Neuronal stem cell (in vitro differentiated cells): ENCODE results near the gene ADCY9. TPM values are rescaled to one million over a fixed set of nuclear protein-coding genes. Genes with fewer than 3 reads are reported as not detected.

Experiments
- DNase-seq: peaks from one replicate; pipeline ENCODE4 v3.0.0-alpha.2; 2013; ENCODE audit warnings: low spot score
- H2AFZ ChIP-seq: one replicate; pipeline ENCODE4 v1.6.1; 2013; ENCODE audit warnings: mild to moderate bottlenecking, low read length, inconsistent platforms
- H2AK5ac ChIP-seq: 2 replicates; pipeline ENCODE4 v1.6.1; 2013; ENCODE audit warnings: low read depth, mild to moderate bottlenecking, inconsistent platforms, low read length, moderate library complexity, mixed read lengths
- H2BK120ac ChIP-seq: 2 replicates; pipeline ENCODE4 v1.6.1; 2013; ENCODE audit warnings: low read depth, mild to moderate bottlenecking, inconsistent platforms, low read length, moderate library complexity, mixed read lengths
- H2BK12ac ChIP-seq: one replicate; pipeline ENCODE4 v1.6.1; 2013; ENCODE audit warnings: low read length, inconsistent platforms
- H2BK15ac ChIP-seq: 2 replicates; pipeline ENCODE4 v1.6.1; 2013; ENCODE audit warnings: mild to moderate bottlenecking, low read length, inconsistent platforms, mixed read lengths
- H2BK5ac ChIP-seq: one replicate; pipeline ENCODE4 v1.6.1; 2013; ENCODE audit warnings: inconsistent platforms, mild to moderate bottlenecking, low read length, moderate library complexity
- H3K14ac ChIP-seq: one replicate; pipeline ENCODE4 v1.6.1; 2013; ENCODE audit warnings: low read length, inconsistent platforms
- H3K18ac ChIP-seq: 2 replicates; pipeline ENCODE4 v1.6.1; 2013; ENCODE audit warnings: low read length, inconsistent platforms
- H3K23ac ChIP-seq: 2 replicates; pipeline ENCODE4 v1.6.1; 2013; ENCODE audit warnings: low read depth, mild to moderate bottlenecking, mixed read lengths, low read length, inconsistent platforms; ENCODE audit not compliant: poor library complexity
- H3K27ac ChIP-seq: replicated peaks from 3 replicates; pipeline ENCODE4 v1.5.1; 2013; ENCODE audit warnings: low read length, inconsistent platforms
- H3K27me3 ChIP-seq, 3 experiments: 2 replicates each; pipeline ENCODE4 v1.6.1; 2013; ENCODE audit warnings: low read length in 3 of 3, mild to moderate bottlenecking in 2 of 3, inconsistent platforms in 1 of 3, low read depth in 1 of 3, mixed read lengths in 1 of 3, moderate library complexity in 1 of 3; ENCODE audit not compliant: control insufficient read depth in 3 of 3, insufficient read depth in 3 of 3
- H3K36me3 ChIP-seq, 2 donors: replicated peaks in 1 of 2; 2 replicates each; pipeline ENCODE4 v1.6.1; 2013; ENCODE audit warnings: low read length in 2 of 2; ENCODE audit not compliant: control insufficient read depth in 2 of 2, insufficient read depth in 2 of 2
- H3K4ac ChIP-seq: 2 replicates; pipeline ENCODE4 v1.6.1; 2013; ENCODE audit warnings: inconsistent platforms, mild to moderate bottlenecking, low read length, moderate library complexity
- H3K4me1 ChIP-seq, 2 donors: 1 replicate in 1 of 2; 2 replicates in 1 of 2; pipeline ENCODE4 v1.6.1; 2013; ENCODE audit warnings: low read length in 2 of 2, low read depth in 1 of 2; ENCODE audit not compliant: control insufficient read depth in 2 of 2, insufficient read depth in 1 of 2
- H3K4me2 ChIP-seq: one replicate; pipeline ENCODE4 v1.6.1; 2013; ENCODE audit warnings: mild to moderate bottlenecking, low read length, inconsistent platforms; ENCODE audit not compliant: insufficient read depth, poor library complexity, severe bottlenecking
- H3K4me3 ChIP-seq, 2 donors: 2 replicates each; pipeline ENCODE4 v1.5.1; 2013; ENCODE audit warnings: low read length in 2 of 2, mild to moderate bottlenecking in 2 of 2, inconsistent platforms in 1 of 2, moderate library complexity in 1 of 2
- H3K79me1 ChIP-seq: one replicate; pipeline ENCODE4 v1.6.1; 2013; ENCODE audit warnings: low read depth, mild to moderate bottlenecking, inconsistent platforms, low read length, moderate library complexity
- H3K9ac ChIP-seq: one replicate; pipeline ENCODE4 v1.6.1; 2013; ENCODE audit warnings: mild to moderate bottlenecking, low read depth, low read length, inconsistent platforms; ENCODE audit not compliant: poor library complexity
- H3K9me3 ChIP-seq, 2 donors: replicated peaks in 1 of 2; 2 replicates each; pipeline versions ENCODE3 to v1.6.1; 2013; ENCODE audit warnings: low read length in 2 of 2, mild to moderate bottlenecking in 2 of 2, inconsistent platforms in 1 of 2, low read depth in 1 of 2, mixed read lengths in 1 of 2, moderate library complexity in 1 of 2; ENCODE audit not compliant: control insufficient read depth in 2 of 2, insufficient read depth in 1 of 2
- H4K8ac ChIP-seq: one replicate; pipeline ENCODE4 v1.6.1; 2013; ENCODE audit warnings: low read depth, mild to moderate bottlenecking, inconsistent platforms, low read length, moderate library complexity
- H4K91ac ChIP-seq: one replicate; pipeline ENCODE4 v1.6.1; 2013; ENCODE audit warnings: low read length, low read depth, mild to moderate bottlenecking, inconsistent platforms; ENCODE audit not compliant: poor library complexity
- WGBS, 2 donors: extraction: QIAGEN DNeasy Blood & Tissue Kit; methylation state at CpG; one replicate each; pipeline ENCODE4 v1.1.7; 2013; ENCODE audit warnings: missing lambda C conversion rate in 2 of 2, mixed read lengths in 1 of 2; ENCODE audit not compliant: insufficient read length in 2 of 2, insufficient replicate concordance in 1 of 2; ENCODE audit errors: extremely low coverage in 2 of 2; 5-methylcytosine and 5-hydroxymethylcytosine counted together
- small RNA-seq: library from polyadenylated mRNA; stranded (forward); fragments of <200 nt; extraction: miRNeasy Mini kit (QIAGEN cat#:217004); gene quantifications from one replicate; pipeline ENCODE3, GENCODE V24; 2013; ENCODE audit not compliant: insufficient read depth

ADCY9 gene

DNA sequence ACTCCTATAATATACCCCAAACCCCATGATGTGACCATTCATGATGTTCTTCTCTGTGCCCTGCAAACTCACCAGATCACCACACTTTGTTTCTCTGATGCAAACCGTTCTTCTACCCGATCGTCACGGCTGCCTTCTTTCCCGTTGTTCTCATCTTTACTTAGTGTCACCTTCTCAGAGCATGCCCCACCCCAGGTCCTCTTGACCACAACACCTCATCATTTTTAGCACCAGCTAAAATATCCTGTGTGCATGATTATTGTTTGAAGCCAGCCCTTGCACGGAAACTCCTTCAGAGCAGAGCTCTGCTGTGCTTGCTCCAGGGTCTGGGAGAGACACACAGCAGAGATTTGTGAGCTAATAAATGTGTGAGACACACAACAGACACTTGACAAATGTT lies 196.8 kb downstream of the ADCY9 start:
- Histone ChIP-seq H3K9ac (no peak overlapping the region), H3K9me3 (peaks cover 9 to 10% of the 10 kb centered on the region in 2 donors)

DNA sequence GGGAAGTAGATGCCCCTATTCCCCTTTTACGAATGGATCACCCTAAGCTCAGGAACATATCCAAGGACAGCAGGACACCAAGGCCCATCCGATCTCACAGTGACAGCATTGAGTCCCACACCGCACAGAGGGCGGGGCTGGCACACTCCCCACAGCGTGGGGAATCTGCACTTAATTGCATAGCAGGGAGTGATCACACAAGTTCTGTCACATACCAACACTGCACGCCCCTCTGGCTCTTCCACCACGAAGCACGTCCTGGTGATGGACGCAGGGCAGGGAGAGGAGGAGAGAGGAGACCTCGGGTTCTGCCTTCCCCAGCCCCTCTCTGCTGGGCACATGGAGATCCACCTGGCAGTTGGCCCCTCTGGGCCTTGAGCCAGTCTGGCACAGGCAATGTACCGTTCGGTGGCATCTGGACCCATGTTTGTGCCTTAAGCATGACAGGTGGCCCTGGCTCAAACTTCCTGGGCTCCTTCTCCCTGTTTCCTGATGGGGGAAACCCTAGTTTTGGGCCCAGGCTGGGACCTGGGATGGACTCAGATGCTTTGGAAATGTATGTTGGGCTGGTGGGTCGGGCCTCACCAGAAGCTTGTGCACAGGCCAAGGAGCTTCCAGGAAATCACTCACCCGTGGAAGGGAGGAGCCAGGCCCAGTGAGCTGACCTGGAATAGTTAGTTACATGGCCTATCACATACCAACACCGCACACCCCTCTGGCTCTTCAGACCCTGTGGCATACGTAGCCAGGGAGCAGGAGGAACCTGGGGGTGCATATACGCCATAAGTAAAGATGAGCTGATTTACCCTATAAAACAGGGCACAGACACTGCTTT lies 200.6 kb downstream of the ADCY9 start:
- no peak for DNase-seq
- Histone ChIP-seq H4K8ac (no peak overlapping the region), H3K27ac (no peak overlapping the region), H3K23ac (peak overlapping the region; percentile 49), H3K27me3 (no peaks in the 10 kb centered on the region), H3K4me3 (peak overlapping the region in 1 of 2 donors; percentile 51), H2BK15ac (no peak overlapping the region), H2BK5ac (no peak overlapping the region), H3K36me3 (no peaks in the 10 kb centered on the region), H3K4ac (no peak overlapping the region), H2BK120ac (no peak overlapping the region), H3K14ac (no peak overlapping the region), H3K4me1 (no peaks in the 10 kb centered on the region), H3K18ac (no peak overlapping the region), H2AK5ac (peak overlapping the region; percentile 49), H2BK12ac (no peak overlapping the region), H4K91ac (no peak overlapping the region), H3K79me1 (no peaks in the 10 kb centered on the region), H3K4me2 (no peak overlapping the region), H2AFZ (peak overlapping the region; percentile 8), H3K9me3 (peaks cover 9 to 10% of the 10 kb centered on the region in 2 donors), H3K9ac (no peak overlapping the region)
- no CpG with 5 or more reads among the region's 17 CpGs for WGBS, 2 donors

More for the DNA sequence above, 196.8 kb downstream of the ADCY9 start:
- WGBS, 2 donors, result no CpG with 5 or more reads among the region's 6 CpGs
- Histone ChIP-seq H3K27ac (no peak overlapping the region), H2AK5ac (no peak overlapping the region), H2BK12ac (no peak overlapping the region), H3K27me3 (peaks cover 0 to 4% (median 0%) of the 10 kb centered on the region in 3 experiments), H3K4ac (no peak overlapping the region), H2BK120ac (no peak overlapping the region), H3K36me3 (no peaks in the 10 kb centered on the region), H3K18ac (no peak overlapping the region), H2BK5ac (no peak overlapping the region), H3K4me2 (no peak overlapping the region), H3K4me1 (no peaks in the 10 kb centered on the region), H2AFZ (no peak overlapping the region), H2BK15ac (no peak overlapping the region), H4K8ac (no peak overlapping the region), H3K23ac (no peak overlapping the region), H3K79me1 (no peaks in the 10 kb centered on the region), H4K91ac (no peak overlapping the region), H3K4me3 (no peak overlapping the region), H3K14ac (no peak overlapping the region)
- no peak for DNase-seq

DNA sequence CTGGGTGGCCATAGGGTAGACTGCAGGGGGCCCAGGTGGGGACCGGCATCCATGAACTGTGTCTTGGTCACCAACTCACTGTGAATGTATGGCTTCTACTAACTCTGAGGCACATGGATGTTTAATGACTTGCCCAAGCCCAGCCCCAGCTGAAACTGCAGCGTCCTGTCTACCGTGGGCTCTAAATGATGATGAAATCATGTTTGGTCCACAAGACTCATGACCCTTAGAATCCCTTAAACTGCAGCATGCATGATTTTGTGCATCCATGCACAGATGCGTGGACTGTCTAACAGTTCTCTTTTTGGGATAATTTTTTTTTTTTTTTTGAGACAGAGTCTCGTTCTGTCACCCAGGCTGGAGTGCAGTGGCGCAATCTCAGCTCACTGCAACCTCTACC lies 203.3 kb downstream of the ADCY9 start:
- DNase-seq, result no peak
- Histone ChIP-seq H4K8ac (no peak overlapping the region), H3K9ac (no peak overlapping the region), H3K4me2 (no peak overlapping the region), H2BK12ac (no peak overlapping the region), H2BK5ac (no peak overlapping the region), H3K27me3 (no peaks in the 10 kb centered on the region), H3K9me3 (peaks cover 0 to 3% of the 10 kb centered on the region in 2 donors), H3K14ac (no peak overlapping the region), H3K79me1 (no peaks in the 10 kb centered on the region), H3K27ac (no peak overlapping the region), H2AK5ac (no peak overlapping the region), H2BK15ac (no peak overlapping the region), H3K36me3 (no peaks in the 10 kb centered on the region), H3K4ac (no peak overlapping the region), H2BK120ac (no peak overlapping the region), H3K4me3 (no peak overlapping the region), H3K18ac (no peak overlapping the region), H3K23ac (no peak overlapping the region), H4K91ac (no peak overlapping the region), H3K4me1 (peaks cover 0 to 4% of the 10 kb centered on the region in 2 donors), H2AFZ (no peak overlapping the region)
- WGBS, 2 donors, result no CpG with 5 or more reads among the region's 6 CpGs

Small RNA genes lying within 50 kb of the gene (small RNA-seq; reads per million reads assigned to genes)
- gene AC009171.1, result not detected
